ENCODE results near the gene PHLPP1. TPM values are rescaled to one million over a fixed set of nuclear protein-coding genes. Genes with fewer than 3 reads are reported as not detected.

Gene PHLPP1
- polyA plus RNA-seq, 1 experiment: 5.6 TPM

GRCh38 chr18:62784338-62784965 lies 69.1 kb downstream of the PHLPP1 start:
- POLR2A ChIA-PET: no interaction called here

GRCh38 chr18:62784966-62785413 lies 69.6 kb downstream of the PHLPP1 start:
- H3K27me3 ChIP-seq (ENCODE audit: control insufficient read depth, insufficient read depth, low read length): no peaks in the 10 kb centered on the region
- no peak for TF ChIP-seq CTCF (IDR thresholded peaks at IDR 0.05; ENCODE audit: low read depth, low read length)
- ChIA-PET CTCF (no interaction called here), POLR2A (no interaction called here)
- no peak overlapping the region for H3K27ac ChIP-seq (ENCODE audit: low read depth, low read length)
- no peak overlapping the region for H3K4me3 ChIP-seq (ENCODE audit: low read depth, low read length)
- no peaks in the 10 kb centered on the region for H3K9me3 ChIP-seq (ENCODE audit: control insufficient read depth, insufficient read depth, low read length)
- DNase-seq (ENCODE audit: low read depth, low spot score): no peak

More at GRCh38 chr18:62784338-62784965, 69.1 kb downstream of the PHLPP1 start:
- Histone ChIP-seq H3K27me3 (ENCODE audit: control insufficient read depth, insufficient read depth, low read length) (no peaks in the 10 kb centered on the region), H3K27ac (ENCODE audit: low read depth, low read length) (no peak overlapping the region), H3K4me3 (ENCODE audit: low read depth, low read length) (no peak overlapping the region), H3K9me3 (ENCODE audit: control insufficient read depth, insufficient read depth, low read length) (no peaks in the 10 kb centered on the region)
- TF ChIP-seq CTCF (IDR thresholded peaks at IDR 0.05; ENCODE audit: low read depth, low read length): no peak
- CTCF ChIA-PET: no interaction called here
- no peak for DNase-seq (ENCODE audit: low read depth, low spot score)

GRCh38 chr18:62786689-62787088 lies 71.3 kb downstream of the PHLPP1 start:
- Histone ChIP-seq H3K9me3 (ENCODE audit: control insufficient read depth, insufficient read depth, low read length) (no peaks in the 10 kb centered on the region), H3K27ac (ENCODE audit: low read depth, low read length) (no peak overlapping the region), H3K27me3 (ENCODE audit: control insufficient read depth, insufficient read depth, low read length) (no peaks in the 10 kb centered on the region), H3K4me3 (ENCODE audit: low read depth, low read length) (no peak overlapping the region)
- ChIA-PET CTCF (interaction anchor here (1.4 kb wide), 1 partner anchor 72 kb away, joined by 5 read pairs; the partner anchor contains the start of gene PHLPP1), POLR2A (no interaction called here)
- DNase-seq (ENCODE audit: low read depth, low spot score): no peak
- no peak for TF ChIP-seq CTCF (IDR thresholded peaks at IDR 0.05; ENCODE audit: low read depth, low read length)

- Histone ChIP-seq H3K4me3 (ENCODE audit: low read depth, low read length) (no peak overlapping the region), H3K27ac (ENCODE audit: low read depth, low read length) (no peak overlapping the region), H3K9me3 (ENCODE audit: control insufficient read depth, insufficient read depth, low read length) (no peaks in the 10 kb centered on the region), H3K27me3 (ENCODE audit: control insufficient read depth, insufficient read depth, low read length) (no peaks in the 10 kb centered on the region)
- CTCF ChIA-PET: no interaction called here
- no peak for TF ChIP-seq CTCF (IDR thresholded peaks at IDR 0.05; ENCODE audit: low read depth, low read length)
- DNase-seq (ENCODE audit: low read depth, low spot score): no peak
- POLR2A ChIA-PET: no interaction called here
Observed at GRCh38 chr18:62788111-62788510, 72.8 kb downstream of the PHLPP1 start.

- no peak overlapping the region for H3K4me3 ChIP-seq (ENCODE audit: low read depth, low read length)
- no peak for TF ChIP-seq CTCF (IDR thresholded peaks at IDR 0.05; ENCODE audit: low read depth, low read length)
- no peaks in the 10 kb centered on the region for H3K9me3 ChIP-seq (ENCODE audit: control insufficient read depth, insufficient read depth, low read length)
- H3K27ac ChIP-seq (ENCODE audit: low read depth, low read length): no peak overlapping the region
- H3K27me3 ChIP-seq (ENCODE audit: control insufficient read depth, insufficient read depth, low read length): no peaks in the 10 kb centered on the region
- ChIA-PET CTCF (interaction anchor here (0.5 to 1.6 kb wide), 2 partner anchors 194 to 205 kb away, joined by 3 to 5 read pairs; no protein-coding TSS in a partner anchor), POLR2A (no interaction called here)
- no peak for DNase-seq (ENCODE audit: low read depth, low spot score)
Observed at GRCh38 chr18:62788876-62789275, 73.5 kb downstream of the PHLPP1 start.

Measured in AG04450 (cell line).